ENCODE measurements around the gene SUCLA2.

DNA sequence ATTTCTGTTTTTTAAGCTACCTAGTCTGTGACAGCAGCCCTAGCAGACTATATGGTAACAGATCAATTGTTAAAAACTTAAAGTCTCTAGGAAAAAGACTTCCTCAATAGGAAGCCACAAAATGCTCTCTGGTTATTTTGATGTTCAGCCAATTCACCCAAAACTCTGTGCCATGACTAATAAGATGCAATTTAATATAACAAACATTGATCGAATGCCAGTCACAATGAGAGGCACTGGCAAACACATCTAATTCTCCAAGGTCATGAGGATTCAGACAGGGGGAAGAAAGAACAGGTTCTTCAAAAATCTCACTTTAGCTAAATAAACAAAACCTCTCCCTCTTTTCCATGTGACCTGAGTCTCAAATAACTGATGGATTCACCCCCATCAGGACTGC lies 107.5 kb downstream of the SUCLA2 start:
- TF ChIP-seq, protein P1, sequence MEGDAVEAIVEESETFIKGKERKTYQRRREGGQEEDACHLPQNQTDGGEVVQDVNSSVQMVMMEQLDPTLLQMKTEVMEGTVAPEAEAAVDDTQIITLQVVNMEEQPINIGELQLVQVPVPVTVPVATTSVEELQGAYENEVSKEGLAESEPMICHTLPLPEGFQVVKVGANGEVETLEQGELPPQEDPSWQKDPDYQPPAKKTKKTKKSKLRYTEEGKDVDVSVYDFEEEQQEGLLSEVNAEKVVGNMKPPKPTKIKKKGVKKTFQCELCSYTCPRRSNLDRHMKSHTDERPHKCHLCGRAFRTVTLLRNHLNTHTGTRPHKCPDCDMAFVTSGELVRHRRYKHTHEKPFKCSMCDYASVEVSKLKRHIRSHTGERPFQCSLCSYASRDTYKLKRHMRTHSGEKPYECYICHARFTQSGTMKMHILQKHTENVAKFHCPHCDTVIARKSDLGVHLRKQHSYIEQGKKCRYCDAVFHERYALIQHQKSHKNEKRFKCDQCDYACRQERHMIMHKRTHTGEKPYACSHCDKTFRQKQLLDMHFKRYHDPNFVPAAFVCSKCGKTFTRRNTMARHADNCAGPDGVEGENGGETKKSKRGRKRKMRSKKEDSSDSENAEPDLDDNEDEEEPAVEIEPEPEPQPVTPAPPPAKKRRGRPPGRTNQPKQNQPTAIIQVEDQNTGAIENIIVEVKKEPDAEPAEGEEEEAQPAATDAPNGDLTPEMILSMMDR (IDR thresholded peaks at IDR 0.05; ENCODE audit: control extremely low read depth in 1 of 3, insufficient read depth in 1 of 3, low read depth in 1 of 3, low read length in 3 of 3) = no peak
- no peak for TF ChIP-seq CHD2 (IDR thresholded peaks at IDR 0.05; ENCODE audit: low read length)
